Mucosa of descending colon (tissue), 3 donors: Measurements from ENCODE around the gene FASTKD3. TPM values are rescaled to one million over a fixed set of nuclear protein-coding genes. Genes with fewer than 3 reads are reported as not detected.
A peak's percentile ranks its signal among the peaks of the same experiment; 100 is the strongest.

Experiments
- ATAC-seq: fragments of 200-7000 bp; cut with Tn5 transposase; one replicate; pipeline ENCODE4 v1.9.1; 2020; ENCODE audit warnings: mild to moderate bottlenecking, moderate library complexity
- DNase-seq, 3 donors: peaks; one replicate each; pipeline ENCODE4 v3.0.0-alpha.2; 2020
- H3K36me3 ChIP-seq: fragments of 200-600 bp; one replicate; pipeline ENCODE4 v1.8.0; 2021; ENCODE audit warnings: low read depth, mild to moderate bottlenecking
- H3K4me1 ChIP-seq: fragments of 200-600 bp; one replicate; pipeline ENCODE4 v1.8.0; 2021; ENCODE audit warnings: low read depth, mild to moderate bottlenecking
- H3K4me3 ChIP-seq: fragments of 200-600 bp; one replicate; pipeline ENCODE4 v1.8.0; 2021; ENCODE audit warnings: mild to moderate bottlenecking
- H3K9me3 ChIP-seq: fragments of 200-600 bp; one replicate; pipeline ENCODE4 v1.8.0; 2021; ENCODE audit warnings: mild to moderate bottlenecking
- intact Hi-C, 2 donors: fragments of 100-400 bp; cut with DNase I in 1 of 2; cut with micrococcal nuclease in 1 of 2; formaldehyde crosslinking; loops; one replicate each; pipeline versions ENCODE4 v1.11.0 to v1.11.1; 2022; cut with DNase I, micrococcal nuclease
- total RNA-seq, 3 donors: library from RNA; stranded (reverse); fragmentation: NEBNext Ultra II Directional in 2 of 3; extraction: Animal tissue kit (Norgen Biotek cat#: 25700) in 2 of 3; gene quantifications; one replicate each; pipeline versions ENCODE4 v1.2.1 to v1.2.4, GENCODE V29; 2021 to 2023
- TF ChIP-seq, protein P1 (sequence below): fragments of 200-600 bp; IDR thresholded peaks from one replicate; pipeline ENCODE4 v1.8.0; 2022; ENCODE audit warnings: antibody characterized with exemption, mild to moderate bottlenecking
- donor health status: DM: no; HTN: no; CAD: no; lungs with moderate emphysema.
- donor health status: DM: no; HTN: no; CAD: no.
- donor health status: DM: no; HTN: yes; CAD: no.

FASTKD3 gene
- total RNA-seq, 3 donors from 2014 or later = 9.2 to 11.7 (median 9.5) TPM

- TF ChIP-seq, protein P1, sequence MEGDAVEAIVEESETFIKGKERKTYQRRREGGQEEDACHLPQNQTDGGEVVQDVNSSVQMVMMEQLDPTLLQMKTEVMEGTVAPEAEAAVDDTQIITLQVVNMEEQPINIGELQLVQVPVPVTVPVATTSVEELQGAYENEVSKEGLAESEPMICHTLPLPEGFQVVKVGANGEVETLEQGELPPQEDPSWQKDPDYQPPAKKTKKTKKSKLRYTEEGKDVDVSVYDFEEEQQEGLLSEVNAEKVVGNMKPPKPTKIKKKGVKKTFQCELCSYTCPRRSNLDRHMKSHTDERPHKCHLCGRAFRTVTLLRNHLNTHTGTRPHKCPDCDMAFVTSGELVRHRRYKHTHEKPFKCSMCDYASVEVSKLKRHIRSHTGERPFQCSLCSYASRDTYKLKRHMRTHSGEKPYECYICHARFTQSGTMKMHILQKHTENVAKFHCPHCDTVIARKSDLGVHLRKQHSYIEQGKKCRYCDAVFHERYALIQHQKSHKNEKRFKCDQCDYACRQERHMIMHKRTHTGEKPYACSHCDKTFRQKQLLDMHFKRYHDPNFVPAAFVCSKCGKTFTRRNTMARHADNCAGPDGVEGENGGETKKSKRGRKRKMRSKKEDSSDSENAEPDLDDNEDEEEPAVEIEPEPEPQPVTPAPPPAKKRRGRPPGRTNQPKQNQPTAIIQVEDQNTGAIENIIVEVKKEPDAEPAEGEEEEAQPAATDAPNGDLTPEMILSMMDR = no peak
- Histone ChIP-seq H3K4me1 (peaks cover 3% of the 10 kb centered on the region), H3K36me3 (no peaks in the 10 kb centered on the region), H3K9me3 (no peaks in the 10 kb centered on the region), H3K4me3 (no peak overlapping the region)
- no peak for ATAC-seq
- intact Hi-C loops = no loop called here
- no peak for DNase-seq
Observed at GRCh38 chr5:7852542-7852941, 16.3 kb downstream of the FASTKD3 start.

DNA sequence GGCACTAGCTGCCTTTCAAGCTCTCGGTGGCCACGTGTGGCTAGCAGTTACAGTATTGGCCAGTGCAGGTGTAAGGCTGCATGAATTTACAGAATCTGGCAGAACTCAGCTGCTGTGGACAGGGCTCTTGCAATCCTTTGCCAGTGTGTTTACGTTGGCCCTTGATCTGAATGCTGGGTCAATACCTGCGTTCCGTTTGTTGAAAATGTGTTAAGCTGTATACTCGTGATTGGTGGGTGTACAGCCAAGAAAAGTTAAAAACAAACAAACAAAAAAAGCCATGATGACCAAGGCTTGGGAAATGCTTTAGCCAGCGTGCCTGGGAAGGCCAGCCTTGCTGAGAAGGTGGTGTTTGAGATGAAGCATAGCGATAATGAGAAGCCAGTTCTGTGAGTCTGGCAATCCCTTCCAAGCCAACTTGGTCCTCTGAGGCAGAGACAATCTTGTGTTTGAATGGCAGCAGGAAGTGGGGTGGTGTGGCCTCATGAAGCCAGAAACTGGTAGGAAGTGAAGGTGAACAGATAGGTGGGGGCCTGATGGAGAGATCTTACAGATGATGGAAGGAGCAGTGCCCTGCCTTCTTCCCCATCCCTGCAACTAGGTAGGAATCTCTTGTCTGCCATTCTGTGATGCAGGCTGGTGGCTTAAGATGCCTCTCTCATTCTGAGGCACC, 17.1 kb downstream of the FASTKD3 start:
- H3K36me3 ChIP-seq = no peaks in the 10 kb centered on the region
- H3K9me3 ChIP-seq = no peaks in the 10 kb centered on the region
- ATAC-seq (no peak), DNase-seq (no peak)
- intact Hi-C loops = no loop called here
- TF ChIP-seq, protein P1 = no peak
- H3K4me3 ChIP-seq = no peak overlapping the region
- peaks cover 3% of the 10 kb centered on the region for H3K4me1 ChIP-seq

- H3K9me3 ChIP-seq = no peaks in the 10 kb centered on the region
- ATAC-seq (peak; percentile 7), DNase-seq (no peak)
- no peak overlapping the region for H3K4me3 ChIP-seq
- H3K36me3 ChIP-seq = no peaks in the 10 kb centered on the region
- intact Hi-C loops = no loop called here
- peaks cover 3% of the 10 kb centered on the region for H3K4me1 ChIP-seq
- TF ChIP-seq, protein P1 = no peak
Observed at GRCh38 chr5:7851240-7851592, 17.6 kb downstream of the FASTKD3 start.

DNA sequence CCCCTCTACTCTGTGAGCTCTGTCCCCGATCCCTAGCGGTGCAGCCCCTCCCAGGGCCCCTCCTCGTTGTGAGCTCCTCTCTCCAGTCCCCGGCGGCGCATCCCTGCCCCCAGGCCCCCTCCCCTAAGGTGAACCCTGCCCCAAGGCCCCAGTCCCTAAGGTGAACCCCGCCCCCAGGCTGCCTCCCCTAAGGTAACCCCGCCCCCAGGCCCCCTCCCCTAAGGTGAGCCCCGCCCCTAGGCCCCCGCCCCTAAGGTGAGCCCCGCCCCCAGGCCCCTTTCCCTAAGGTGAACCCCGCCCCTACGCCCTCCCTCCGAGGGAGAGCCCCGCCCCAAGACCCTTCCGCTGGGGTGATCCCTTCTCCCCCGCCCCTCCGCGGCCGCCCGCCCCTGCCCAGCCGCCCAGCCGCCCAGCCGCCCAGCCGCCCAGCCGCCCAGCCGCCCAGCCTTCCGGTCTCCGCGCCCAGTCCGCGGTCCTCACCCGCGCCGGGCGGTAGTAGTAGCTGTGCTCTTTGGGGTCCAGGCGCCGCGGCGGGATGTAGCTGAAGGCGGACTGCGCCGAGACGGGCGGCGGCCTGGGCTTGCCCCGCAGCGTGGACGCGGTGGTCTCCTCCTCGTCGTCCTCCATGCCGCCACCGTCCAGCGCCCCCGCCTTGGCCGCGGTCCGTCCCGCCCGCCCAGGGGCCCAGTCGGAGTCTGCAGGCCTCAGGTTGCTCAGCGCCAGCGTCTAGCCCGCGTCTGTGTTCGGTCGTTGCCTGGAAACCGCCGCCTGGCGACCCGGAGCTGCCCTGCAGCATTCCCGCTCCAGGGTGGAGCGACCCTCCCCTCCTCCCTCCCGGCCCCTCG, 18.2 kb downstream of the FASTKD3 start, which contains the start of gene CFAP90:
CFAP90 (minus strand) TSS at position 739 of the 845 bp plus-strand sequence; CDS start at position 627, 112 bp downstream.
- no peaks in the 10 kb centered on the region for H3K9me3 ChIP-seq
- H3K4me3 ChIP-seq = no peak within 1 kb of the TSS
- peak; percentile 32 to 61 (median 49) for DNase-seq
- no peaks in the 10 kb centered on the region for H3K36me3 ChIP-seq
- intact Hi-C loops = no loop called here
- peaks cover 3% of the 10 kb centered on the region for H3K4me1 ChIP-seq
- peak; percentile 77 for ATAC-seq
- TF ChIP-seq, protein P1 = no peak

GRCh38 chr5:7849681-7850394, 19.0 kb downstream of the FASTKD3 start:
- TF ChIP-seq, protein P1 = no peak
- intact Hi-C loops = no loop called here
- Histone ChIP-seq H3K36me3 (no peaks in the 10 kb centered on the region), H3K4me3 (no peak overlapping the region), H3K4me1 (peaks cover 3% of the 10 kb centered on the region), H3K9me3 (no peaks in the 10 kb centered on the region)
- DNase-seq = peak in 2 of 3 donors; percentile 10 to 32
- ATAC-seq = peak; percentile 37
